HepG2 (cell line): Measurements from ENCODE around the gene TUBA4B. TPM values are rescaled to one million over a fixed set of nuclear protein-coding genes. Genes with fewer than 3 reads are reported as not detected.

Experiments
- FOXK2 ChIP-seq: fragments of 450-650 bp; IDR thresholded peaks from 2 replicates; pipeline ENCODE4 v1.6.1; 2016
- IRF9 ChIP-seq: sonication (generic); formaldehyde crosslinking; IDR thresholded peaks from 2 replicates; pipeline ENCODE4 v1.8.0; 2022; ENCODE audit warnings: missing genetic modification reagents, mild to moderate bottlenecking, borderline replicate concordance
- MXD3 ChIP-seq: IDR thresholded peaks from 2 replicates; pipeline ENCODE4 v1.6.1; 2016; ENCODE audit warnings: mild to moderate bottlenecking, missing biosample characterization, missing genetic modification reagents
- PREB ChIP-seq: sonication (generic); formaldehyde crosslinking; IDR thresholded peaks from 2 replicates; pipeline ENCODE4 v1.4.0; 2020; ENCODE audit warnings: missing genetic modification reagents
- RCOR2 ChIP-seq: IDR thresholded peaks from 2 replicates; pipeline ENCODE4 v1.6.1; 2016; ENCODE audit warnings: missing biosample characterization, missing genetic modification reagents
- SETDB1 ChIP-seq: sonication (generic); formaldehyde crosslinking; IDR thresholded peaks from 2 replicates; pipeline ENCODE4 v1.5.1; 2020; ENCODE audit warnings: missing genetic modification reagents, mild to moderate bottlenecking, borderline replicate concordance
- SMC3 ChIP-seq: IDR thresholded peaks from 2 replicates; pipeline ENCODE4 v1.6.1; 2011; ENCODE audit warnings: low read length, improper control_type of control experiment
- TCF12 ChIP-seq, 2 experiments: fragments of 450-650 bp in 1 of 2; sonication (generic) in 1 of 2; formaldehyde crosslinking in 1 of 2; IDR thresholded peaks; 2 replicates each; pipeline versions ENCODE4 v1.6.1 to v1.8.0; 2017 to 2022; ENCODE audit warnings: antibody characterized with exemption in 1 of 2, mild to moderate bottlenecking in 1 of 2, missing genetic modification reagents in 1 of 2, moderate library complexity in 1 of 2
- TIGD3 ChIP-seq: sonication (generic); formaldehyde crosslinking; IDR thresholded peaks from 2 replicates; pipeline ENCODE4 v1.5.1; 2020; ENCODE audit warnings: mild to moderate bottlenecking, missing genetic modification reagents, borderline replicate concordance
- TMF1 ChIP-seq: sonication (generic); formaldehyde crosslinking; IDR thresholded peaks from 2 replicates; pipeline ENCODE4 v1.8.1; 2022; ENCODE audit warnings: low read depth, missing genetic modification reagents
- ZBTB26 ChIP-seq: IDR thresholded peaks from 2 replicates; pipeline ENCODE4 v1.6.1; 2016; ENCODE audit warnings: missing compliant biosample characterization, missing genetic modification reagents, borderline replicate concordance
- ZNF18 ChIP-seq: sonication (generic); formaldehyde crosslinking; IDR thresholded peaks from 2 replicates; pipeline ENCODE4 v1.8.0; 2022; ENCODE audit warnings: mild to moderate bottlenecking, missing genetic modification reagents; ENCODE audit not compliant: insufficient replicate concordance
- ZNF317 ChIP-seq: sonication (generic); formaldehyde crosslinking; IDR thresholded peaks from 2 replicates; pipeline ENCODE4 v1.5.0; 2020; ENCODE audit warnings: mild to moderate bottlenecking, missing genetic modification reagents
- ZNF577 ChIP-seq: sonication (generic); formaldehyde crosslinking; IDR thresholded peaks from 2 replicates; pipeline ENCODE4 v1.4.0; 2020; ENCODE audit warnings: mild to moderate bottlenecking, low read depth, missing genetic modification reagents, borderline replicate concordance
- ZNF720 ChIP-seq: sonication (generic); formaldehyde crosslinking; IDR thresholded peaks from 2 replicates; pipeline ENCODE4 v1.4.0; 2020; ENCODE audit warnings: missing genetic modification reagents
- ZNF724P ChIP-seq: sonication (generic); formaldehyde crosslinking; IDR thresholded peaks from 2 replicates; pipeline ENCODE4 v1.8.0; 2022; ENCODE audit warnings: missing genetic modification reagents, borderline replicate concordance
- ZUFSP ChIP-seq: sonication (generic); formaldehyde crosslinking; IDR thresholded peaks from 2 replicates; pipeline ENCODE4 v1.9.0; 2021; ENCODE audit warnings: missing genetic modification reagents, mild to moderate bottlenecking, borderline replicate concordance
- polyA plus RNA-seq, 8 experiments: library from polyadenylated mRNA; depleted of rRNA in 3 of 8; stranded (reverse) in 7 of 8; unstranded in 1 of 8; fragments of >200 nt; fragmentation: Illumina TruSeq in 4 of 8; extraction: Trizol in 4 of 8; gene quantifications; 2 replicates each; pipeline versions ENCODE4 v1.2.1 to v1.2.3, GENCODE V29; 2011 to 2016; ENCODE audit warnings: low read depth in 4 of 8, missing spikeins in 1 of 8, mixed read lengths in 1 of 8; ENCODE audit not compliant: insufficient read depth in 1 of 8
- total RNA-seq, 5 experiments: library from RNA; depleted of rRNA; stranded (reverse); fragments of >200 nt; fragmentation: Illumina TruSeq; extraction: Trizol; gene quantifications; 2 replicates each; pipeline ENCODE4 v1.2.3, GENCODE V29; 2016; ENCODE audit warnings: low read depth in 1 of 5

TUBA4B gene
- total and polyA plus RNA-seq, 2 of the 13 experiments (the other 11 are each of a cell fraction or from before 2014, with no cell fraction given) = 0.18 to 0.22 TPM

- TF ChIP-seq IRF9 (CRISPR knock-in tag) (peak; percentile 72; the same call in 1 of the 2 replicates), SETDB1 (no peak), ZUFSP (no peak), ZBTB26 (CRISPR knock-in tag) (peak; percentile 95), RCOR2 (CRISPR knock-in tag) (no peak), SMC3 (no peak), PREB (CRISPR knock-in tag) (0 out of 2 replicates have a peak, but pooled peaks have one; percentile 69), ZNF720 (CRISPR knock-in tag) (peak; percentile 92; the same call in 1 of the 2 replicates), TIGD3 (CRISPR knock-in tag) (peak; percentile 37; the same call in 1 of the 2 replicates), ZNF317 (CRISPR knock-in tag) (peak; percentile 91), MXD3 (CRISPR knock-in tag) (peak; percentile 99), TCF12 (IDR thresholded peaks at IDR 0.05) (no peak), TCF12 (CRISPR knock-in tag; IDR thresholded peaks at IDR 0.05) (peak; percentile 63; the same call in 1 of the 2 replicates), ZNF18 (CRISPR knock-in tag) (peak; percentile 62), FOXK2 (no peak), TMF1 (CRISPR knock-in tag) (peak; percentile 86; the same call in 1 of the 2 replicates), ZNF577 (CRISPR knock-in tag) (0 out of 2 replicates have a peak, but pooled peaks have one; percentile 94), ZNF724P (CRISPR knock-in tag) (peak; percentile 83; the same call in 1 of the 2 replicates)
Observed at GRCh38 chr2:219308142-219309101, 55.4 kb downstream of the TUBA4B start (continued).
